Measurements from ENCODE around the gene EPAS1.

DNA sequence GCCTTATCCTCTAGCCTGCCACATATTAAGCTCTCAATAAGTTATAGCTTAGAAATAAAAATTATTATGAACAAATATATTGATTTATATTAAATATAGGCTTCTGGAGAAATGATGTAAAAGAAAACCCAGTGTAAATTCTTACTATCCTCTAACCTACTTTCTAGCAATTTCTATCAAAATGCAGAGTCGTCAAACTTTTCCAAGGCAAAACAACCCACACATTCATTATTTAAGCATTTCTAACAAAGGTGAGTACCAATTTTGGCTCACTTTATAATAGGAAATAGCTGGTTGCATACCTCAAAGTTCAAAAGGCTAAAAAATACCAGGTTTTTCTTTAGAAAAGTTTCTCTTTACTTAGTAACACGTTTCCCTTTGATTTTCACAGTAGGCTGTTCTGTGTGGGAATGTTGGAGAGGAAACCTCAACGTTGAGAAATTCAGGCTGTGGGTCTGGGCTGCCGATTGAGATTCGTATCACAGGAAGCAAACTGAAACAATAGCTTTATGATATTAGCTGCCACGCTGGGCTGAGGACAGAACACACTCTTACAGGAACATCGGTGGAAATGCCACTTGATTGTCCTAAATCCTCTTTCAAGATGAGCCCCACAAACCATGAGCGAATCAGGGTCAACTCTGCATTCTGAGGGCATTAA is 53.0 kb downstream of the EPAS1 start:
- TF ChIP-seq, protein P1, sequence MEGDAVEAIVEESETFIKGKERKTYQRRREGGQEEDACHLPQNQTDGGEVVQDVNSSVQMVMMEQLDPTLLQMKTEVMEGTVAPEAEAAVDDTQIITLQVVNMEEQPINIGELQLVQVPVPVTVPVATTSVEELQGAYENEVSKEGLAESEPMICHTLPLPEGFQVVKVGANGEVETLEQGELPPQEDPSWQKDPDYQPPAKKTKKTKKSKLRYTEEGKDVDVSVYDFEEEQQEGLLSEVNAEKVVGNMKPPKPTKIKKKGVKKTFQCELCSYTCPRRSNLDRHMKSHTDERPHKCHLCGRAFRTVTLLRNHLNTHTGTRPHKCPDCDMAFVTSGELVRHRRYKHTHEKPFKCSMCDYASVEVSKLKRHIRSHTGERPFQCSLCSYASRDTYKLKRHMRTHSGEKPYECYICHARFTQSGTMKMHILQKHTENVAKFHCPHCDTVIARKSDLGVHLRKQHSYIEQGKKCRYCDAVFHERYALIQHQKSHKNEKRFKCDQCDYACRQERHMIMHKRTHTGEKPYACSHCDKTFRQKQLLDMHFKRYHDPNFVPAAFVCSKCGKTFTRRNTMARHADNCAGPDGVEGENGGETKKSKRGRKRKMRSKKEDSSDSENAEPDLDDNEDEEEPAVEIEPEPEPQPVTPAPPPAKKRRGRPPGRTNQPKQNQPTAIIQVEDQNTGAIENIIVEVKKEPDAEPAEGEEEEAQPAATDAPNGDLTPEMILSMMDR (IDR thresholded peaks at IDR 0.05), result no peak
- TF ChIP-seq POLR2A (IDR thresholded peaks at IDR 0.05), result no peak

Data from adrenal gland (tissue), 5 donors.